MCF 10A (cell line): ENCODE data around the gene KRTAP9-6. TPM values are rescaled to one million over a fixed set of nuclear protein-coding genes. Genes with fewer than 3 reads are reported as not detected.
"Not testable (repeated sequence)": the region's sequence is repeated elsewhere in the genome, so short reads cannot be mapped to it uniquely, and the experiment has no call there.

Source experiments
- BruUV-seq: library from RNA; stranded (reverse); fragments of 400-500 nt; replicated peaks from 2 replicates; lab custom pipeline; 2021; lab: Mats Ljungman, UMichigan
- CTCF ChIA-PET: fragments of 300-600 bp; sonication (Branson Sonifier 250); formaldehyde crosslinking; extraction: SDS; loops from one replicate; lab custom pipeline; 2021; ENCODE audit warnings: antibody characterized with exemption, inconsistent platforms; lab: Yijun Ruan, JAX
- POLR2A ChIA-PET: fragments of 300-600, 350-650 bp; sonication (Branson Sonifier 250); formaldehyde crosslinking; extraction: SDS; loops from one replicate; lab custom pipeline; 2020; ENCODE audit warnings: antibody characterized with exemption, inconsistent platforms; lab: Yijun Ruan, JAX
- DNase-seq: peaks from one replicate; pipeline ENCODE4 v3.0.0-alpha.2; 2018; ENCODE audit not compliant: unreplicated experiment
- H3K27ac Mint-ChIP-seq: one replicate; pipeline ENCODE4 v1.8.0; 2022; ENCODE audit warnings: mild to moderate bottlenecking, low read depth, mixed read lengths; ENCODE audit not compliant: unreplicated experiment
- H3K27me3 Mint-ChIP-seq: one replicate; pipeline ENCODE4 v1.8.0; 2022; ENCODE audit warnings: mixed read lengths; ENCODE audit not compliant: insufficient read depth, unreplicated experiment
- H3K36me3 Mint-ChIP-seq: one replicate; pipeline ENCODE4 v1.8.0; 2022; ENCODE audit warnings: mild to moderate bottlenecking, moderate library complexity, mixed read lengths; ENCODE audit not compliant: insufficient read depth, unreplicated experiment
- H3K4me1 Mint-ChIP-seq: one replicate; pipeline ENCODE4 v1.8.0; 2022; ENCODE audit warnings: mixed read lengths; ENCODE audit not compliant: insufficient read depth, unreplicated experiment
- H3K4me3 Mint-ChIP-seq: one replicate; pipeline ENCODE4 v1.8.0; 2022; ENCODE audit warnings: mild to moderate bottlenecking, moderate library complexity, mixed read lengths; ENCODE audit not compliant: unreplicated experiment
- H3K9me3 Mint-ChIP-seq: one replicate; pipeline ENCODE4 v1.8.0; 2022; ENCODE audit warnings: mixed read lengths; ENCODE audit not compliant: unreplicated experiment
- intact Hi-C: fragments of 100-400 bp; cut with micrococcal nuclease; formaldehyde crosslinking; loops from 2 replicates; pipeline ENCODE4 v1.14.1; 2022
- total RNA-seq: library from RNA; stranded (reverse); gene quantifications from 2 replicates; pipeline ENCODE4 v1.2.3, GENCODE V29; 2022
- TF ChIP-seq, protein P1 (sequence below): fragments of 200-600 bp; IDR thresholded peaks from one replicate; pipeline ENCODE4 v1.8.0; 2022; ENCODE audit warnings: antibody characterized with exemption, mild to moderate bottlenecking; ENCODE audit not compliant: unreplicated experiment

The KRTAP9-6 gene
- total RNA-seq, 1 experiment from 2014 or later = not detected

DNA sequence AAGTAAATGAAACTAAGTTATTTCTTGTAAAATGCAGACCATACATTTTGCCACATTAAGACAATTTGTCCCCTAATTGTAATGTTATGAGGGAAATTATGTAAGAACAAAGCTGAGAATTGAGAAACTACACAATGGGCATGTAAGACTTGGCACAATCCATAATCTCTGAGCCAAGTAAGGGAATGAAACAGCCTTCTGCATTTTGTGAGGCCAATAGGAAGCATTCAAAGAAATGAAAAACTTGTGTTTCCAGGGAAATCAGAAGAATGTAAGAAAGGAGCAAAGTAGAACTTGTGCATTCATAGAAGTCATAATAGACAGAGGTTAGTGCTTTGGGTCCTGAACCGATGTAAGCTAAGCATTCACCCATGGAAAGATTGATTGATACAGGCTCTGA is 13.9 kb upstream of the KRTAP9-6 start:
- no peak for DNase-seq
- TF ChIP-seq, protein P1, sequence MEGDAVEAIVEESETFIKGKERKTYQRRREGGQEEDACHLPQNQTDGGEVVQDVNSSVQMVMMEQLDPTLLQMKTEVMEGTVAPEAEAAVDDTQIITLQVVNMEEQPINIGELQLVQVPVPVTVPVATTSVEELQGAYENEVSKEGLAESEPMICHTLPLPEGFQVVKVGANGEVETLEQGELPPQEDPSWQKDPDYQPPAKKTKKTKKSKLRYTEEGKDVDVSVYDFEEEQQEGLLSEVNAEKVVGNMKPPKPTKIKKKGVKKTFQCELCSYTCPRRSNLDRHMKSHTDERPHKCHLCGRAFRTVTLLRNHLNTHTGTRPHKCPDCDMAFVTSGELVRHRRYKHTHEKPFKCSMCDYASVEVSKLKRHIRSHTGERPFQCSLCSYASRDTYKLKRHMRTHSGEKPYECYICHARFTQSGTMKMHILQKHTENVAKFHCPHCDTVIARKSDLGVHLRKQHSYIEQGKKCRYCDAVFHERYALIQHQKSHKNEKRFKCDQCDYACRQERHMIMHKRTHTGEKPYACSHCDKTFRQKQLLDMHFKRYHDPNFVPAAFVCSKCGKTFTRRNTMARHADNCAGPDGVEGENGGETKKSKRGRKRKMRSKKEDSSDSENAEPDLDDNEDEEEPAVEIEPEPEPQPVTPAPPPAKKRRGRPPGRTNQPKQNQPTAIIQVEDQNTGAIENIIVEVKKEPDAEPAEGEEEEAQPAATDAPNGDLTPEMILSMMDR = no peak
- H3K27me3 Mint-ChIP-seq = peaks cover 91% of the 10 kb centered on the region
- H3K36me3 Mint-ChIP-seq = no peaks in the 10 kb centered on the region
- ChIA-PET CTCF (interaction anchor here (0.6 kb wide), 1 partner anchor 43 kb away, joined by 6 read pairs; no protein-coding TSS in a partner anchor), POLR2A (no interaction called here)
- no peaks in the 10 kb centered on the region for H3K4me1 Mint-ChIP-seq
- no peak overlapping the region for H3K4me3 Mint-ChIP-seq
- no TSS peak for BruUV-seq
- H3K9me3 Mint-ChIP-seq = no peaks in the 10 kb centered on the region
- intact Hi-C loops = no loop called here
- H3K27ac Mint-ChIP-seq = no peak overlapping the region

DNA sequence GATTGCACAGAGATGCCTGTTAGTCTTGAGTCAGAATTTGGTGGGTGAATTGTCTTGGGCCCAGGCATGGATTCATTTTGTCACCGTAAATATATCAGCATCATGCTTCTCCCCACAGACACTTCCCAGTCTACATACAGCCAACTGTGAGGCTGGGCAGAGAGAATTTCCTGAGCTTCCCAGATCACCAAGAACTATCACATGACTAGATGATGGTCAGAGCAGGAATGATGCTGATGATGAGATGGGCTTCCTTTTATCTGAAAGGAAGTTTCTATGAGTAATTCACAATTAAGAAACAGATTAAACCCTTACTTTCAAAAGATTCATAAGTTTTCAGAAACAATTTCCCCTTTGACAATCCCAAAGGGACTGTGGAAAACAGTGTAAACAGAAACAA is 10.3 kb upstream of the KRTAP9-6 start:
- ChIA-PET CTCF (interaction anchor here (1.0 kb wide), 1 partner anchor 330 kb away, joined by 4 read pairs; no protein-coding TSS in a partner anchor), POLR2A (no interaction called here)
- no peaks in the 10 kb centered on the region for H3K4me1 Mint-ChIP-seq
- H3K9me3 Mint-ChIP-seq = no peaks in the 10 kb centered on the region
- no TSS peak for BruUV-seq
- intact Hi-C loops = no loop called here
- no peak for DNase-seq
- peaks cover 100% of the 10 kb centered on the region for H3K27me3 Mint-ChIP-seq
- no peak overlapping the region for H3K4me3 Mint-ChIP-seq
- H3K36me3 Mint-ChIP-seq = no peaks in the 10 kb centered on the region
- TF ChIP-seq, protein P1 = no peak
- no peak overlapping the region for H3K27ac Mint-ChIP-seq

DNA sequence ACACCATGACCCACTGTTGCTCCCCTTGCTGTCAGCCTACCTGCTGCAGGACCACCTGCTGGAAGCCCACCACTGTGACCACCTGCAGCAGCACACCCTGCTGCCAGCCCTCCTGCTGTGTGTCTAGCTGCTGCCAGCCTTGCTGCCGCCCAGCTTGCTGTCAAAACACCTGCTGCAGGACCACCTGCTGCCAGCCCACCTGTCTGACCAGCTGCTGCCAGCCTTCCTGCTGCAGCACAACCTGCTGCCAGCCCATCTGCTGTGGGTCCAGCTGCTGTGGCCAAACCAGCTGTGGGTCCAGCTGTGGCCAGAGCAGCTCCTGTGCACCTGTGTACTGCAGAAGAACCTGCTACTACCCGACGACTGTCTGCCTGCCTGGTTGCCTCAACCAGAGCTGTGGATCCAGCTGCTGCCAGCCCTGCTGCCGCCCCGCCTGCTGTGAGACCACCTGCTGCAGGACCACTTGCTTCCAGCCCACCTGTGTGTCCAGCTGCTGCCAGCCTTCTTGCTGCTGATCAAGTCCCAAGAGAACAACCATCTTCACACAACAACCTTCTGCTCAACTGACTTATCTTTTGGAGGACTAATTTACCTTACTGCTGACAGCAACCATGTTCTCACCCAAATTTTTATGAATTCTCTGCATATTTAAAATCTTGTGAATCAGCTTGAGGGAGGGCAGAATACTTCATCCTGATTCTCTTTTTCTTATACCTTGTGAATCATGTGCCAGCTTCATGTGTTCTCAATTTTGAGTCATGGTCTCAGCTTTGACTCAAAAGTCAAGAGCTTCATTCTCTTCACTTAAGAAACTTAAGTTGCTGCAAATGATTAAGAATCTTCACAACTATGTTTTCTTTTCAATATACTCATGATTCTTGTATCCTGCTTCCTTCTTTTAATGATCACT is 9.5 kb upstream of the KRTAP9-6 start, which contains the start of gene KRTAP9-9:
Gene KRTAP9-9, plus strand, starts transcription at position 4 of the 910 bp plus-strand sequence.
- intact Hi-C loops, H3K9me3 Mint-ChIP-seq: not testable (repeated sequence)
- CTCF ChIA-PET = interaction anchor here (1.0 kb wide), 1 partner anchor 329 kb away, joined by 4 read pairs; no protein-coding TSS in a partner anchor

DNA sequence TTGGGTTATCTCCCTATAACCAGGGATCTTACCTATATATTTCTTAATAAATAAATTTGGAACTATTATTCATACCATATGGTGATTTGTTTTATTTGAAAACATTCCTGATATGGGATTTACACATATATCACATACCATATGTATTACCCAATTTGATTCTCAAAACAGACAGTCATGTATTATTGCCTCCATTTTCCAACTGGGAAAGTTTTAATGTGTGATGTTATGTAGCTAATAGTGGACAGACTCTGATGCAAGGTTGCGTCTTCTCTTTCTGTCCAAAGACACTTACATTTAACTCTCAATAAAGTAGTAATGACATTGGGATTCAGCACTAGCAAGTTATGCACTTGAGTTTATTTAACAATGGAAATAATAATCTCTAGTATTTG is 8.9 kb upstream of the KRTAP9-6 start:
- no TSS peak for BruUV-seq
- Mint-ChIP-seq H3K4me3 (no peak overlapping the region), H3K9me3 (no peaks in the 10 kb centered on the region), H3K27me3 (peaks cover 100% of the 10 kb centered on the region), H3K36me3 (no peaks in the 10 kb centered on the region), H3K4me1 (no peaks in the 10 kb centered on the region), H3K27ac (no peak overlapping the region)
- CTCF ChIA-PET = no interaction called here
- intact Hi-C loops = no loop called here
- no peak for DNase-seq
- POLR2A ChIA-PET = no interaction called here
- TF ChIP-seq, protein P1 = no peak

More for the DNA sequence above, 9.5 kb upstream of the KRTAP9-6 start, which contains the start of gene KRTAP9-9:
- H3K4me1 Mint-ChIP-seq, POLR2A ChIA-PET, H3K36me3 Mint-ChIP-seq, BruUV-seq, H3K4me3 Mint-ChIP-seq, H3K27ac Mint-ChIP-seq, DNase-seq: not testable (repeated sequence)
- peaks cover 100% of the 10 kb centered on the region for H3K27me3 Mint-ChIP-seq
